Heart right ventricle (tissue), 16 donors: ENCODE data around the gene MGMT. TPM values are rescaled to one million over a fixed set of nuclear protein-coding genes. Genes with fewer than 3 reads are reported as not detected.

Experiments
- ATAC-seq, 8 donors: fragments of 200-7000 bp; cut with Tn5 transposase; one replicate each; pipeline ENCODE4 v1.9.1; 2020; ENCODE audit warnings: mild to moderate bottlenecking in 8 of 8, moderate library complexity in 8 of 8, moderate number of reproducible peaks in 1 of 8
- DNase-seq, 2 donors: peaks; one replicate each; pipeline ENCODE4 v3.0.0-alpha.2; 2020
- H3K27ac ChIP-seq, 10 donors: fragments of 200-600 bp; sonication (generic) in 2 of 10; one replicate each; pipeline versions ENCODE4 v1.5.0 to v1.8.0; 2020 to 2022; ENCODE audit warnings: mild to moderate bottlenecking in 3 of 10
- H3K27me3 ChIP-seq, 7 donors: fragments of 200-600 bp; one replicate each; pipeline ENCODE4 v1.8.0; 2021 to 2022; ENCODE audit warnings: mild to moderate bottlenecking in 2 of 7
- H3K36me3 ChIP-seq, 9 donors: fragments of 200-600 bp; sonication (generic) in 1 of 9; one replicate each; pipeline versions ENCODE4 v1.5.0 to v1.8.0; 2020 to 2022; ENCODE audit warnings: mild to moderate bottlenecking in 2 of 9
- H3K4me1 ChIP-seq, 9 donors: fragments of 200-600 bp; sonication (generic) in 1 of 9; one replicate each; pipeline versions ENCODE4 v1.5.0 to v1.8.0; 2020 to 2022; ENCODE audit warnings: mild to moderate bottlenecking in 4 of 9
- H3K4me3 ChIP-seq, 10 donors: fragments of 200-600 bp; sonication (generic) in 2 of 10; one replicate each; pipeline versions ENCODE4 v1.5.0 to v1.8.0; 2020 to 2022; ENCODE audit warnings: mild to moderate bottlenecking in 7 of 10, moderate library complexity in 2 of 10
- H3K9me3 ChIP-seq, 11 donors: fragments of 200-600 bp in 10 of 11; sonication (generic) in 2 of 11; one replicate each; pipeline versions ENCODE4 v1.5.0 to v1.8.0; 2013 to 2022; ENCODE audit warnings: mild to moderate bottlenecking in 2 of 11, control low read depth in 1 of 11, moderate library complexity in 1 of 11
- CTCF ChIP-seq, 9 donors: fragments of 200-600 bp; sonication (generic) in 2 of 9; IDR thresholded peaks; one replicate each; pipeline versions ENCODE4 v1.5.0 to v1.8.0; 2021 to 2022; ENCODE audit warnings: antibody characterized with exemption in 9 of 9, mild to moderate bottlenecking in 5 of 9, moderate library complexity in 1 of 9
- WGBS, 2 donors: extraction: QIAGEN DNeasy Blood & Tissue Kit; methylation state at CpG; one replicate each; pipeline ENCODE4 v1.1.7; 2013; ENCODE audit warnings: inconsistent platforms in 1 of 2; 5-methylcytosine and 5-hydroxymethylcytosine counted together
- intact Hi-C, 10 donors: fragments of 100-400 bp; cut with DNase I; formaldehyde crosslinking; loops; one replicate each; pipeline versions ENCODE4 v1.11.1 to v1.14.2; 2022
- polyA plus RNA-seq, 2 donors: library from polyadenylated mRNA; stranded (reverse); fragments of 200-250 nt; gene quantifications; one replicate each; pipeline ENCODE4 v1.2.3, GENCODE V29; 2013
- total RNA-seq, 10 donors: library from RNA; stranded (reverse); fragmentation: NEBNext Ultra II Directional in 3 of 10; extraction: Animal tissue kit (Norgen Biotek cat#: 25700) in 3 of 10; gene quantifications; one replicate each; pipeline versions ENCODE4 v1.2.1 to v1.2.4, GENCODE V29; 2021 to 2023
- donor health status: Arrhythmogenic right ventricular cardiomyopathy.
- donor health status: ischemic (EF 13 %, LVEDD 7.1; RV severe dilation, severe dysfunction).
- donor health status: healthy with polysubstance abuse.
- donor health status: DM: no; HTN: yes; CAD: no.
- donor health status: DM: no; HTN: no; CAD: no.
- donor health status: ischemic (EF 25% LVEDD 6.9; RV normal size, moderate dysfunction).
- donor health status: ischemic (EF 25% LVEDD 5.7; RV mildly dilated, moderate dysfunction).
- donor health status: healthy.
- donor health status: DM: yes; HTN: yes; CAD: no.
- donor health status: Ischemic cardiomyopathy.
- donor health status: ischemic (EF 35%, LVEDD 5.7; RV mildly dilated, moderate dysfunction).
- donor health status: nonischemic (EF 11% LVEDD 7.7; RV severe dilation, severe dysfunction).
- donor health status: DM: yes; HTN: yes; CAD: no.
- donor health status: PGD.
- donor health status: ischemic (EF 29% LVEDD 5.4; RV normal size, mild dysfunction).
- donor health status: nonischemic (EF 23%, LVEDD 6.1; RV moderate dilation, normal function).

The MGMT gene
- total and polyA plus RNA-seq, 12 donors = 8.4 to 17.8 (median 12.9) TPM

DNA sequence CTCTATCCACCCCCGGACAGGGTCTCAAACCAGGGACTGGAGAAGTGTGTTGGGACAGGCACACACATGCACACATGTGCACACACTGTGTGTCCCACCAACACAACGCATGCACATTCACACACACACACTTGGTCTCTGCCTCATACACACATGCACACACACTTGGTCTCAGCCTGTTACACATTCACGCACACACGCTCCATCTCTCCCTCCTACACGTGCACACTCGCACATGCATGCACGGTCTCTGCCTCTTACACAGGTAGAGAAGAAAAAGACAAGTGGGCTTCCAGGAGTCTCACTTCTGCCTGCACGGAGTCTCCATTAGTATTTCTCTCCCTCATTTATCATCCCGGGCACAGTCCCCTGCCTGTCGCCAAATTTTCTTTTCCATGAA lies 325.8 kb downstream of the MGMT start:
- Histone ChIP-seq H3K4me1 (no peaks in the 10 kb centered on the region), H3K9me3 (peaks cover 0 to 29% (median 0%) of the 10 kb centered on the region in 11 donors), H3K36me3 (no peaks in the 10 kb centered on the region), H3K27ac (no peak overlapping the region), H3K27me3 (no peaks in the 10 kb centered on the region), H3K4me3 (no peak overlapping the region)
- WGBS, 2 donors = 97% methylated on average over 10 of the region's 10 CpGs
- TF ChIP-seq CTCF (IDR thresholded peaks at IDR 0.05) = no peak
- DNase-seq = no peak
- no peak for ATAC-seq
- intact Hi-C loops = no loop called here

- ATAC-seq = no peak
- intact Hi-C loops = no loop called here
- H3K9me3 ChIP-seq = peaks cover 0 to 35% (median 3%) of the 10 kb centered on the region in 11 donors
- no peak overlapping the region for H3K4me3 ChIP-seq
- WGBS, 2 donors = 90 to 92% methylated on average over 6 of the region's 6 CpGs
- H3K4me1 ChIP-seq = no peaks in the 10 kb centered on the region
- H3K27ac ChIP-seq = no peak overlapping the region
- no peak for TF ChIP-seq CTCF (IDR thresholded peaks at IDR 0.05)
- DNase-seq = no peak
- H3K36me3 ChIP-seq = no peaks in the 10 kb centered on the region
- no peaks in the 10 kb centered on the region for H3K27me3 ChIP-seq
Measured at GRCh38 chr10:129793479-129793878, 326.4 kb downstream of the MGMT start.

DNA sequence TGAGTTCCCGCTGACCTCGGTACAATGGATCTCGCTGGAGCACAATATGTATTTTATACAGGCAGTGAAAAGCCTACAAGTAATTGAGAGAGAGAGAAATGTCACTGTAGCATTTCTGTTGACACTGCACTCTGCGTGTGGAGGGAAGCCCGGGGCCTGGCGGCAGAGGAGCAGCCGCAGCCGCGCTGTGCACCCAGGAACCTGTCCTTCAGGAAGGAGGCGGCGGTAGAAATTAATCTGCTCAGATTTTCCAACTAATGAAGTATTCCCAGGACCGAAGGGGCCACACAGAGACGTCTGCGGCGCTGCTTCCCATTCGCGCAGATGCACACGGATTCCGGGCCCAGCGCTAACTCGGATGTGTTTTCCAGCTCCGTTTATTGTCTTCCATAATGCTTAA lies 327.0 kb downstream of the MGMT start:
- intact Hi-C loops = no loop called here
- Histone ChIP-seq H3K27ac (no peak overlapping the region), H3K4me3 (no peak overlapping the region), H3K9me3 (peaks cover 0 to 40% (median 8%) of the 10 kb centered on the region in 11 donors), H3K36me3 (no peaks in the 10 kb centered on the region), H3K4me1 (no peaks in the 10 kb centered on the region), H3K27me3 (no peaks in the 10 kb centered on the region)
- WGBS, 2 donors = 96 to 97% methylated on average over 22 of the region's 22 CpGs
- no peak for TF ChIP-seq CTCF (IDR thresholded peaks at IDR 0.05)
- ATAC-seq = no peak
- DNase-seq = no peak

- peaks cover 0 to 8% (median 0%) of the 10 kb centered on the region in 7 donors for H3K27me3 ChIP-seq
- intact Hi-C loops = no loop called here
- no peak overlapping the region for H3K27ac ChIP-seq
- no peak for ATAC-seq
- H3K9me3 ChIP-seq = peaks cover 0 to 22% (median 8%) of the 10 kb centered on the region in 11 donors
- no peak overlapping the region for H3K4me3 ChIP-seq
- H3K36me3 ChIP-seq = no peaks in the 10 kb centered on the region
- no peak for TF ChIP-seq CTCF (IDR thresholded peaks at IDR 0.05)
- H3K4me1 ChIP-seq = no peaks in the 10 kb centered on the region
- no peak for DNase-seq
- WGBS, 2 donors = 75 to 79% methylated on average over 14 of the region's 14 CpGs
Measured at GRCh38 chr10:129796710-129797420, 329.8 kb downstream of the MGMT start.
